GM18909 (cell line): ENCODE results near the gene GREB1.

Experiments
- ATAC-seq: cut with Tn5 transposase; IDR thresholded peaks from one replicate; pipeline ENCODE4 v1.9.1; 2021; ENCODE audit warnings: mild to moderate bottlenecking; ENCODE audit not compliant: unreplicated experiment, poor library complexity

Gene GREB1

GRCh38 chr2:11592671-11593574, 59.1 kb downstream of the GREB1 start:
- ATAC-seq, result no peak

- no peak for ATAC-seq
Observed at GRCh38 chr2:11596801-11597200, 63.0 kb downstream of the GREB1 start.

- no peak for ATAC-seq
Observed at GRCh38 chr2:11597538-11598225, 63.8 kb downstream of the GREB1 start.

GRCh38 chr2:11598228-11598731, 64.4 kb downstream of the GREB1 start:
- no peak for ATAC-seq

- no peak for ATAC-seq
Observed at GRCh38 chr2:11602563-11603204, 68.8 kb downstream of the GREB1 start.

GRCh38 chr2:11610624-11611242, 76.9 kb downstream of the GREB1 start:
- no peak for ATAC-seq

GRCh38 chr2:11611251-11611650, 77.4 kb downstream of the GREB1 start:
- ATAC-seq, result no peak

GRCh38 chr2:11612553-11613215, 78.8 kb downstream of the GREB1 start:
- ATAC-seq, result no peak

- no peak for ATAC-seq
Observed at GRCh38 chr2:11613297-11613696, 79.5 kb downstream of the GREB1 start.

GRCh38 chr2:11615209-11615608, 81.4 kb downstream of the GREB1 start:
- ATAC-seq, result no peak

- ATAC-seq, result no peak
Observed at GRCh38 chr2:11616097-11616687, 82.3 kb downstream of the GREB1 start.

- ATAC-seq, result no peak
Observed at GRCh38 chr2:11616851-11617415, 83.1 kb downstream of the GREB1 start.

- no peak for ATAC-seq
Observed at GRCh38 chr2:11617527-11617926, 83.7 kb downstream of the GREB1 start.

- ATAC-seq, result no peak
Observed at GRCh38 chr2:11617984-11618707, 84.3 kb downstream of the GREB1 start.

GRCh38 chr2:11618708-11619062, 84.8 kb downstream of the GREB1 start:
- no peak for ATAC-seq

GRCh38 chr2:11621410-11621809, 87.6 kb downstream of the GREB1 start:
- ATAC-seq, result no peak

GRCh38 chr2:11622611-11623010, 88.8 kb downstream of the GREB1 start:
- ATAC-seq, result no peak

- no peak for ATAC-seq
Observed at GRCh38 chr2:11624893-11625292, 91.0 kb downstream of the GREB1 start.

GRCh38 chr2:11625671-11626070, 91.8 kb downstream of the GREB1 start:
- no peak for ATAC-seq
